RCC 7860 (cell line): ENCODE results near the gene HACD2.

Source experiments
- DNase-seq: peaks from one replicate; pipeline ENCODE4 v3.0.0-alpha.2; 2015; ENCODE audit warnings: low spot score
- FAIRE-seq: peaks from 2 replicates; lab custom pipeline; 2012; peaks lifted over from hg19 to GRCh38; lab: Jason Lieb, UNC

HACD2 gene

GRCh38 chr3:123571973-123572365 is 12.9 kb downstream of the HACD2 start:
- FAIRE-seq = no peak

GRCh38 chr3:123571264-123571972 is 13.4 kb downstream of the HACD2 start:
- DNase-seq (no peak), FAIRE-seq (no peak)

More at GRCh38 chr3:123571973-123572365, 12.9 kb downstream of the HACD2 start:
- no peak for DNase-seq

- DNase-seq (no peak), FAIRE-seq (no peak)
These were observed 16.0 kb downstream of the HACD2 start for GRCh38 chr3:123568875-123569274.

- FAIRE-seq (no peak), DNase-seq (no peak)
These were observed 16.8 kb downstream of the HACD2 start for GRCh38 chr3:123568034-123568433.

- FAIRE-seq (no peak), DNase-seq (no peak)
These were observed 20.8 kb downstream of the HACD2 start for GRCh38 chr3:123564056-123564455.

- FAIRE-seq (no peak), DNase-seq (no peak)
These were observed 22.3 kb downstream of the HACD2 start for GRCh38 chr3:123562547-123562946.

- FAIRE-seq = no peak
- DNase-seq = no peak
These were observed 23.7 kb downstream of the HACD2 start for GRCh38 chr3:123561188-123561587.

- FAIRE-seq (peak; percentile 79), DNase-seq (peak; percentile 38)
These were observed 25.6 kb downstream of the HACD2 start for GRCh38 chr3:123559040-123559861.

GRCh38 chr3:123553536-123553935 is 31.3 kb downstream of the HACD2 start:
- no peak for DNase-seq
- FAIRE-seq = no peak

GRCh38 chr3:123552768-123553167 is 32.1 kb downstream of the HACD2 start:
- DNase-seq (no peak), FAIRE-seq (no peak)

- no peak for DNase-seq
- peak; percentile 34 for FAIRE-seq
These were observed 32.6 kb downstream of the HACD2 start for GRCh38 chr3:123552095-123552714.

GRCh38 chr3:123547881-123548519 is 36.9 kb downstream of the HACD2 start:
- no peak for DNase-seq
- no peak for FAIRE-seq

- DNase-seq = no peak
- no peak for FAIRE-seq
These were observed 38.6 kb downstream of the HACD2 start for GRCh38 chr3:123546133-123546755.

GRCh38 chr3:123543950-123544349 is 40.9 kb downstream of the HACD2 start:
- no peak for DNase-seq
- no peak for FAIRE-seq

GRCh38 chr3:123540285-123540684 is 44.6 kb downstream of the HACD2 start:
- DNase-seq (no peak), FAIRE-seq (no peak)

GRCh38 chr3:123536153-123536895 is 48.5 kb downstream of the HACD2 start:
- FAIRE-seq = no peak
- no peak for DNase-seq

- FAIRE-seq = no peak
- peak; percentile 57 for DNase-seq
These were observed 49.3 kb downstream of the HACD2 start for GRCh38 chr3:123535580-123535979.

GRCh38 chr3:123534264-123534663 is 50.6 kb downstream of the HACD2 start:
- FAIRE-seq = no peak
- DNase-seq = no peak

GRCh38 chr3:123533554-123534159 is 51.2 kb downstream of the HACD2 start:
- DNase-seq (no peak), FAIRE-seq (no peak)

- FAIRE-seq = no peak
- DNase-seq = no peak
These were observed 56.7 kb downstream of the HACD2 start for GRCh38 chr3:123528130-123528529.
